ENCODE data around the gene TTF2. TPM values are rescaled to one million over a fixed set of nuclear protein-coding genes. Genes with fewer than 3 reads are reported as not detected.
A peak's percentile ranks its signal among the peaks of the same experiment; 100 is the strongest.

The TTF2 gene
- total RNA-seq, 1 donor from 2014 or later = 3.3 TPM

DNA sequence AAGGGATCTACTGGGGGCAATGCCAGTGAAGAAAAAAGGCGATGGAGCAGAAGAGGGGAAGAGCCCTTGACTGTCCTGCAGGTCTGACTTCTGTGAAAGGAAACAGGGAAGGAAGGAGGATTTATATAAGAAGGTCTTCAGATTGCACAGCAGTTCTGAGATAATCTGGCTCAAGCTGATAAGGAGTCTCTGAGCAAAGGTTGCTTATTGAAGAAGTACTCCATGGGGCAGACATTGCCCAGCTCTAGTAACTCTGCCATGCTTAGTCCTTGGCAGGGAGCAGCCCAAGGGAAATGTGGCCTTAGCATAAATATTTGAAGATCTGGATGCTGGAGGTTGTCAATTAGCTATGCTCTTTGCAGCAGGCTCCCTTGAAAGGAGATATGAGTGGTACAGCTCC is 15.9 kb upstream of the TTF2 start:
- no peak for FAIRE-seq
- DNase-seq (ENCODE audit: low spot score in 2 of 2) = no peak

DNA sequence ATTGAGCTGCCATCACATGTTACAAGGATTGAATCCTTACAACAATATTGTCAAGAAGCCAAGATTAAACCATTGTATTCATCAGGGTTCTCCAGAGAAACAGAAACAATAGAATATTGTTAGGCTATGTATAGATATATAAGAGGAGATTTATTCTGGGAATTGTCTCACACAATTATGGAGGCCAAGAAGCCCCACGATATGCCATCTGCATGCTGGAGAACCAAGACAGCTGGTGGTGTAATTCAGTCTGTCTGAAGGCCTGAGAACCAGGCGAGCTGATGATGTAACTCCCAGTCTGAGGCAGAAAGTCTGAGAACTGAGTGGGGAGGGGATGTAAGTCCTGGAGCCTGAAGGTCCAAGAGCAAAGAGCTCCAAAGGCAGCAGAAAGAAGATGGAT is 14.5 kb upstream of the TTF2 start:
- DNase-seq (ENCODE audit: low spot score in 2 of 2) (no peak), FAIRE-seq (no peak)

GRCh38 chr1:117046781-117047180 is 13.3 kb upstream of the TTF2 start:
- DNase-seq (ENCODE audit: low spot score in 2 of 2) = no peak

DNA sequence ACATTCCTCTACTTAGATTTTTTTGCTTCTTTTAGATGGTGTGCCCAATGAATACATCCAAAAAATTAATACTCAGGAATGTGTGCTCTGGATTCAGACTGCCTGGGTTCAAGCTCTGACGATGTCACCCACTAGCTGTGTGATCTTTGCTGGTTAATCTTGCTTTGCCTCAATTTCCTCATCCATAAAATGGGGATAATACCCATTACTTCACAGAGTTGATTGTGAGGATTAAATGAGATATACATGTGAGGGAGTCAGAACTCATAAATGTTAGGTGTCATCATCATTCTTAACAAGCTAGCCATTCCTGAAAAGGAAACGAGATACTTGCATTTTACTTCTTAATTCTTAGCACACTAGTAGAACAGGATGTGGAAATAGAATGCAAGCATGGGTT is 12.9 kb upstream of the TTF2 start:
- no peak for FAIRE-seq
- no peak for DNase-seq (ENCODE audit: low spot score in 2 of 2)

More at GRCh38 chr1:117046781-117047180, 13.3 kb upstream of the TTF2 start:
- no peak for FAIRE-seq

- FAIRE-seq = no peak
- DNase-seq (ENCODE audit: low spot score in 2 of 2) = no peak
Measured at GRCh38 chr1:117049857-117050256, 10.3 kb upstream of the TTF2 start.

DNA sequence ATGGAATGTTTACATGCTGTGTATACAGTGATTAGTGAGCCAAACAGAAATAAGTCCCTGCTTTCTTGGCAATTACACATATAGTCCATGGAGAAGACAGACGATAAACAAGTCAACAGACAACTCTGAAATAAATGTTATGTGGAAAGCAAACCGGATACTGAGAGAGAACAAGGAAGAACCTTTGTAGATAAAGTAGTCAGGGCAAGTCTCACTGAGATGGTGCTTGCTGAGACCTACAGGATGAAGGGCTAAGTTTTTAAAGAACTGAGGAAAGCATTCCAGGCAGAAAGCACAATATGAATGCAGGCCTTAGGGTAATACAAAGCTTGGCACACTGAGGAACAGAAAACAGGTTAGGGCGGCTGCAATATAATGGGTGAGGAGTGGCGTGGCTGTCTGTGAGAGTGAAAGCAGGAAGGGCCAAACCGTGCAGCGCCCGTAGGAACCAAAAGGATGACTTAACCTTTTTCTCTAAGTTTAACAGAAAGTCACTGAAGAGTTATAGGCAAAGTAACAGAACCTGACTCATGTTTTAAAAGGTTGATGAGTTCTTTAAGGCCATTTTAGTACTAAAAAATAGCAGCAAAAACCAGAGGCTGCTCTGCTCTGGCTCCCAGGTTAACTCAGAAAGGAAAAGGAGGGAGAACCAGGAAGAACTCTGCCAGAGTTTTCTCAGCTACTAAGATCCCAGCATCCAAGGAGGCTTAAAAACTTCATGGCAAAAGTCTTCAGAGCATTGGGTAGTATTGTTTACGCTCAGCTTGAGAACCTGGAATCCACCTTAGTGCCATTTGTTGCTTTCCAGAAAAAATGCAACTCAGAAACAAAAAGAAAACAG is 8.7 kb upstream of the TTF2 start:
- FAIRE-seq = no peak
- no peak for DNase-seq (ENCODE audit: low spot score in 2 of 2)

- no peak for FAIRE-seq
- DNase-seq (ENCODE audit: low spot score in 2 of 2) = no peak
Measured at GRCh38 chr1:117054068-117054467, 6.1 kb upstream of the TTF2 start.

- DNase-seq (ENCODE audit: low spot score in 2 of 2) (no peak), FAIRE-seq (no peak)
Measured at GRCh38 chr1:117058810-117059209, 1.3 kb upstream of the TTF2 start.

- DNase-seq (ENCODE audit: low spot score in 2 of 2) (peak in 1 of 2 donors; percentile 10), FAIRE-seq (no peak)
Measured at GRCh38 chr1:117059334-117059677, 820 bp upstream of the TTF2 start.

- DNase-seq (ENCODE audit: low spot score in 2 of 2) (peak in 1 of 2 donors; percentile 31), FAIRE-seq (no peak)
Measured at GRCh38 chr1:117060441-117061317, 553 bp downstream of the TTF2 start.

DNA sequence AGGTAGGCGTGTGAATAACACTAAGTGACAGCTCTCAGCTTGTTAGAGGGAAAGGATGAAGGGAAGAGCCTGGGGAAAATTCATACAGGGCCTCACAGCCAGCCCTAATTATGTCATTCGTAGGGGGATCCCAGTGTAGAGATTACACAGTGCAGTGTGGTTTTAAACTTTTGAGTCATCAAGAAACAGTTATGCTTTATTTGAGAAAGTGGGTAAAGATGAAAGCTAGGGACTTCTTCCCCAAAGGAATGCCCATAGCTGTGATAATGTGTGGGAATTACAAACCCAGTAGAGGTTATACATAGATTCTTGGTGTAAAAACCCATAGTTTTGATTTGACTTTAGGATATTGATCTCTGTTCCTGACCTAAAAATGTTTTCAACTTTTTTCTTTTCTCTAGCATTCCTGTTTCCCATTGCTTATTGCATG is 1.9 kb downstream of the TTF2 start:
- DNase-seq (ENCODE audit: low spot score in 2 of 2) = no peak
- FAIRE-seq = no peak

DNA sequence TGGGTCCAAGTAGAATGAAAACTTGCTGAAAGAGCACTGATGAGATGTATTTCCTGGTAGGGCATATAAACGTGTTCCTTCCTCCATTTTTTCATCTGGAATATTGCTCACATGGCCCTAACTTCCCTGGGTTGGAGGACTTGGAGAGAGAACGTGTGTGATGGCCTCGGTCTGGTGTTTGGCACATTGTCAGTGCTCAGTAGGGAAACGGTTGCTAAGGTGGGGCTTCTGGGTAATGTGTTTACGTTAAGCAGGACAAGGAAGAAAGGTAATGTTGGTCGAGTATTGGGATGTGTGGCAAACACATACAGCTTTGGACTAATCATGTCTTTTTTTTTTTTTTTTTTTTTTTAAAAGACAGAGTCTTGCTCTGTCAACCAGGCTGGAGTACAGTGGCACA is 6.2 kb downstream of the TTF2 start:
- no peak for FAIRE-seq
- DNase-seq (ENCODE audit: low spot score in 2 of 2) = no peak

DNA sequence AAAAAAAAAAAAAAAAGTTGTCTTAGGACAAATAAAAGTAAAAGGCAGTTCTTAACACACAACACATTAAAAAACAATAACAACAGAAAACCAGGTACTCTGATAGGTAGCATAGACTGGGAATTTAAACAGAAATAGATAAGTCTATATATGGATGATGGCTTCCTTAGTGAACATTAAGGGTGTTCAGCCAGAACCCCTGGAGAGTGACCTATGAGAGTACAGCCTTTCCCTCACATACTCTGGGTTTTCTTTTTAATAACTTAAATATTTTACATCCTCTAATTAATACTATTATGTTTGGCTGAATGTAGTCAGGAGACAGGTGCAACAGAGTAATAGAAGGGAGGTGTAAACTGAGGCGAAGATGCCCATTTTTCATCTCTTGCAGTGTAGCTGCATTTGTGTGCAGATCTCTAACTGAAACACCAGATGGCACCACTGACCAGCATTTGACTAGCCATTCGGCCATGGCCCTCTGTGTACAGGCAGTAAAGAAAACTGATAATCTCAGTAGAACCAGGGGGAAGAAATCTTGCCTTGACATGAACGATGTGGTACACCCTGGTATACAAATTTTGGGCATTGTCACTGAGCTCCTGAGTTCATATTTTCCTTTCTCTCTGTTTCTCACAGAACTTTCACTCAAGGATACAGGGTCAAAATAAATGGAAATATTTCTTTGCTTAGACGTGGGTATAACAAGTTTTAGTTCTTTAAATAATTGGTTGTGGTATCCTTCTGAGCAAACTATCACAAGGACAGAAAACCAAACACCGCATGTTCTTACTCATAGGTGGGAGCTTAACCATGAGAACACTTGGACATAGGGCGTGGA is 7.6 kb downstream of the TTF2 start:
- FAIRE-seq (no peak), DNase-seq (ENCODE audit: low spot score in 2 of 2) (peak; percentile 55 to 64)

DNA sequence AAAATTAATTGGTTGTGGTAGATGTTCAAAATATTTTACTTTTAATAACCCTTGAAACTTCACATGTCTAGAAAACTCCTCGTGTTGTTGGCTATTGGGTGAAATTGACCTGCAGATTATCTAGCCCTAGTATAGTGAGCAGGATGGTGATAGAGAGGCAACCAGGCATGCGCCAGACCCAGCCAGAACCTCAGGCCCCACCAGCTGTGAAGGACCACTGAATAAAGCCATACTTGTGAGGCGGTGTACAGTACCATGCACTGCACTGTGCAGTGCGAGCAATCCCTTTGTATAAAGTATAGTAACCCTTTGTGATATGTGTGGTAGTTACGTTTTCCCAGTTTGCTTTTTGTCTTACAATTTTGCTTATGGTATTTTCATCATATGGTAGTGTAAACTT is 8.5 kb downstream of the TTF2 start:
- DNase-seq (ENCODE audit: low spot score in 2 of 2) (no peak), FAIRE-seq (no peak)

DNA sequence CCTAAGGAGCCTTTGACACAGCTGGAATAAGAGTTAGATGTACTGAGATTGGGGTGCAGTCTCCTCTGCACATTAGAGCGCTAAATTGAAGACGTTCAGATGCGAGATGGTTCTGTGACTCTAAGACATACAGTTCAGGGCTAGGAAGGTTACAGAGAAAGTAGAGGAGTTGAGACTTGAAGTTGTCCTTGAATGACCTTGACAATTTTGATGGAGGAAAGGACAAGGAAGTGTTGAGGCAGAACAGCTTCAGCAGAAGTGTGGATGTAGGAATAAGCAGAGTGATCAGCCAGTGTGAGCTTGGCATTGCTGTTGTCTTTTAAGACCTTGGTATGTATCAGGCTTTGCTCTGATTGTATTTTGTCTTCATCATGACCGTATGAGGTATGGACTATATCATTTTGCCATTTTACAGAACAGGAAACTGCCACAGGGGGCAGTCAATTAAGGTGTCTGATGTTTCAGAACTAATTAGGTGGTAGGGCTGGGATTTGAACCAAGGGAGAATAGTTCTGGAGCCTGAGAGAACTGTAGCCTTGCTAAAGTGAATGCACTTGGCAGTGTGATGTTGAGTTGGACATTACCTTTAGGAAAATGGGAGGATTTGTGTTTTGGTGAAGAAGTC is 9.2 kb downstream of the TTF2 start:
- DNase-seq (ENCODE audit: low spot score in 2 of 2) (no peak), FAIRE-seq (no peak)

DNA sequence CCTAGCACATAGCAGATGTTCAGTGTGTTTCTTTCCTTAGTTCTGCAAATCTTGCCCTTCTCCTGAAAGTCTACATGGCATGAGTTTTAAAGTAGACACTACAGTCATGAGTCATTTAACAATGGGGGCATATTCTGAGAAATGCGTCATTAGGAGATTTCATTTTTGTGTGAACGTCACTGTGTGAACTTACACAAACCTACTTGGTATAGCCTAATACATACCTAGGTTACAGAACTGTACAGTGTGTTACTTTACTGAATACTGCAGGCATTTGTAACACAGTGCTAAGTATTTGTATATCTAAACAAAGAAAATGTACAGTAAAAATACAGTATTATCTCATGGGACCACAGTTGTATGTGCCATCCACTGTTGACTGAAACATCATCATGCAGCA is 10.0 kb downstream of the TTF2 start:
- no peak for DNase-seq (ENCODE audit: low spot score in 2 of 2)
- FAIRE-seq = no peak

DNA sequence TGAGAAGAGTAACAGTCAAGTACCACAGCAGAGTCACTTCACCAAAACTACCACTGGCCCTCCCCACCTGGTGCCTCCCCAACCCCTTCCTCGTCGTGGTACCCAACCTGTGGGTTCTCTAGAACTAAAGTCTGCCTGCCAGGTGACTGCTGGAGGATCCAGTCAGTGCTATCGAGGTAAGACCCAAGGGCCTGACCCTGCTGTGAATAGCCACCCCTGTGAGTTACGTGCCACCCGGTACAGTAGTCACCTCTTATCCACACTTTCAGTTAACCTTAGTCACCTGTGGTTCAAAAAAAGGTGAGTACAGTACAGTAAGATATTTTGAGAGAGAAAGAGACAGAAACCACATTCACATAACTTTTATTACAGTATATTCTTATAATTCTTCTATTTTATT is 16.5 kb downstream of the TTF2 start:
- FAIRE-seq (no peak), DNase-seq (ENCODE audit: low spot score in 2 of 2) (no peak)

GRCh38 chr1:117077267-117077666 is 17.1 kb downstream of the TTF2 start:
- DNase-seq (ENCODE audit: low spot score in 2 of 2) (no peak), FAIRE-seq (no peak)

DNA sequence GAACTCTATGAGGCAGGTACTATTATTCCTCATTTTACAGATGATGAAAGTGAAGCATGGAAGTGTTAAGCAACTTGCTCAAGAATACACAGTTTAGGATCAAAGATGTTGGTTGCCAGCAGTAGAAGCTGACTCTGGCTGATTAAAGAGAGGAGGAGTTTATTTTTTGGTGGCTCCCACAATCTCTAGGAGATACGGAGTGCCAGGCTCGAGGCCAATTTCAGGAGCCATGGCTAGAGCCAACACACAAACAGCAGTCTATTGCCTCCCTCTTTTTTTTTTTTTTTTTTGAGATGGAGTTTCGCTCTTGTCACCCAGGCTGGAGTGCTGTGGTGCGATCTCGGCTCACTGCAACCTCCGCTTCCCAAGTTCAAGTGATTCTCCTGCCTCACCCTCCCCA is 19.6 kb downstream of the TTF2 start:
- DNase-seq (ENCODE audit: low spot score in 2 of 2) (no peak), FAIRE-seq (no peak)

GRCh38 chr1:117084231-117084630 is 24.1 kb downstream of the TTF2 start:
- FAIRE-seq (no peak), DNase-seq (ENCODE audit: low spot score in 2 of 2) (no peak)
